ENCODE data around the gene SLC36A3.

Gene SLC36A3

GRCh38 chr5:151303666-151304065, at the start of gene SLC36A3:
TSS of gene SLC36A3 (minus strand) at chr5:151303766. CDS start at chr5:151303354, 412 bp downstream.
- no peak within 1 kb of the TSS for H3K4me3 ChIP-seq (ENCODE audit: low read length)
- no peak for DNase-seq (ENCODE audit: low read depth)
- TF ChIP-seq CTCF (conservative IDR thresholded peaks at IDR 0.05; ENCODE audit: low read length), result no peak

GRCh38 chr5:151351671-151352070, 48.1 kb upstream of the SLC36A3 start:
- H3K4me3 ChIP-seq (ENCODE audit: low read length), result no peak overlapping the region
- DNase-seq (ENCODE audit: low read depth), result no peak
- no peak for TF ChIP-seq CTCF (conservative IDR thresholded peaks at IDR 0.05; ENCODE audit: low read length)

GRCh38 chr5:151348789-151349188, 45.2 kb upstream of the SLC36A3 start:
- DNase-seq (ENCODE audit: low read depth), result no peak
- TF ChIP-seq CTCF (conservative IDR thresholded peaks at IDR 0.05; ENCODE audit: low read length), result no peak

GRCh38 chr5:151347369-151347768, 43.8 kb upstream of the SLC36A3 start, which contains the start of gene SLC36A2:
TSS of gene SLC36A2 (minus strand) at chr5:151347559. CDS start at chr5:151347460, 99 bp downstream.
- DNase-seq (ENCODE audit: low read depth), result no peak
- H3K4me3 ChIP-seq (ENCODE audit: low read length), result no peak within 1 kb of the TSS
- TF ChIP-seq CTCF (conservative IDR thresholded peaks at IDR 0.05; ENCODE audit: low read length), result no peak

More at GRCh38 chr5:151348789-151349188, 45.2 kb upstream of the SLC36A3 start:
- no peak overlapping the region for H3K4me3 ChIP-seq (ENCODE audit: low read length)

- H3K4me3 ChIP-seq (ENCODE audit: low read length), result no peak overlapping the region
- DNase-seq (ENCODE audit: low read depth), result peak; percentile 29
- no peak for TF ChIP-seq CTCF (conservative IDR thresholded peaks at IDR 0.05; ENCODE audit: low read length)
These were observed 42.4 kb upstream of the SLC36A3 start for GRCh38 chr5:151345808-151346478.

GRCh38 chr5:151345187-151345807, 41.7 kb upstream of the SLC36A3 start:
- no peak for DNase-seq (ENCODE audit: low read depth)
- H3K4me3 ChIP-seq (ENCODE audit: low read length), result no peak overlapping the region
- no peak for TF ChIP-seq CTCF (conservative IDR thresholded peaks at IDR 0.05; ENCODE audit: low read length)

GRCh38 chr5:151344088-151344487, 40.5 kb upstream of the SLC36A3 start:
- TF ChIP-seq CTCF (conservative IDR thresholded peaks at IDR 0.05; ENCODE audit: low read length), result no peak
- DNase-seq (ENCODE audit: low read depth), result no peak
- H3K4me3 ChIP-seq (ENCODE audit: low read length), result no peak overlapping the region

Measured in AG10803 (cell line).